GM12891 (cell line): ENCODE results near the gene PPA2. TPM values are rescaled to one million over a fixed set of nuclear protein-coding genes. Genes with fewer than 3 reads are reported as not detected.

ENCODE experiments used
- DNase-seq: peaks from one replicate; pipeline ENCODE4 v3.0.0; 2011; ENCODE audit warnings: low spot score; ENCODE audit not compliant: insufficient read length
- FAIRE-seq: peaks from 2 replicates; lab custom pipeline; 2011; peaks lifted over from hg19 to GRCh38; lab: Jason Lieb, UNC
- PAX5 ChIP-seq: IDR thresholded peaks from 2 replicates; pipeline ENCODE4 v1.6.1; 2011; ENCODE audit warnings: low read length, moderate library complexity, mild to moderate bottlenecking; ENCODE audit not compliant: insufficient read depth, severe bottlenecking
- POLR2A ChIP-seq: IDR thresholded peaks from 2 replicates; pipeline ENCODE4 v1.6.1; 2011; ENCODE audit warnings: low read depth, low read length, control low read depth
- POLR2AphosphoS5 ChIP-seq: IDR thresholded peaks from 2 replicates; pipeline ENCODE4 v1.6.1; 2011; ENCODE audit warnings: low read depth, low read length, control low read depth
- POU2F2 ChIP-seq: IDR thresholded peaks from 2 replicates; pipeline ENCODE4 v1.6.1; 2011; ENCODE audit warnings: low read depth, mild to moderate bottlenecking, control low read depth, low read length, moderate library complexity
- SPI1 ChIP-seq: IDR thresholded peaks from 2 replicates; pipeline ENCODE4 v1.6.1; 2011; ENCODE audit warnings: low read depth, low read length, control low read depth
- TAF1 ChIP-seq: IDR thresholded peaks from 2 replicates; pipeline ENCODE4 v1.6.1; 2011; ENCODE audit warnings: low read depth, low read length, control low read depth
- polyA plus RNA-seq: library from polyadenylated mRNA; unstranded; fragments of >200 nt; gene quantifications from one replicate; pipeline ENCODE4 v1.2.1, GENCODE V29; 2012; ENCODE audit warnings: low read depth, missing spikeins, inconsistent platforms; ENCODE audit not compliant: missing spikeins

Gene PPA2
- polyA plus RNA-seq, result 101 TPM

- peak; percentile 97 for FAIRE-seq
- DNase-seq, result peak; percentile 31
- TF ChIP-seq SPI1 (no peak), PAX5 (peak; percentile 39), POLR2AphosphoS5 (peak; percentile 71; the same call in 1 of the 2 replicates), TAF1 (peak; percentile 61), POU2F2 (no peak; the same call in 1 of the 2 replicates), POLR2A (peak; percentile 71)
Observed at GRCh38 chr4:105473324-105474098, at the start of gene PPA2. TSS of gene PPA2 (minus strand) at chr4:105474062. CDS start at chr4:105474050, 12 bp downstream.

GRCh38 chr4:105520819-105521790 is 47.2 kb upstream of the PPA2 start:
- FAIRE-seq, result peak; percentile 63
- peak; percentile 22 for DNase-seq
- no peak for TF ChIP-seq POLR2A
- TF ChIP-seq SPI1, result no peak
- no peak for TF ChIP-seq PAX5
- TF ChIP-seq TAF1, result no peak
- TF ChIP-seq POLR2AphosphoS5, result no peak
- no peak for TF ChIP-seq POU2F2

GRCh38 chr4:105510245-105510644 is 36.4 kb upstream of the PPA2 start:
- peak; percentile 13 for FAIRE-seq
- DNase-seq, result no peak
- no peak for TF ChIP-seq POU2F2
- TF ChIP-seq TAF1, result no peak
- no peak for TF ChIP-seq POLR2AphosphoS5
- no peak for TF ChIP-seq POLR2A
- TF ChIP-seq SPI1, result no peak
- TF ChIP-seq PAX5, result no peak

GRCh38 chr4:105509714-105510113 is 35.9 kb upstream of the PPA2 start:
- no peak for DNase-seq
- TF ChIP-seq SPI1 (no peak), POLR2AphosphoS5 (no peak), TAF1 (no peak), PAX5 (no peak), POLR2A (no peak), POU2F2 (no peak)
- no peak for FAIRE-seq

GRCh38 chr4:105509291-105509690 is 35.4 kb upstream of the PPA2 start:
- DNase-seq (peak; percentile 4), FAIRE-seq (no peak)
- TF ChIP-seq TAF1 (no peak), SPI1 (peak; percentile 97)

GRCh38 chr4:105504744-105505143 is 30.9 kb upstream of the PPA2 start:
- FAIRE-seq (no peak), DNase-seq (no peak)
- TF ChIP-seq PAX5 (no peak), POLR2A (no peak)

GRCh38 chr4:105503484-105503883 is 29.6 kb upstream of the PPA2 start:
- DNase-seq (no peak), FAIRE-seq (no peak)
- TF ChIP-seq TAF1 (no peak), POU2F2 (no peak), PAX5 (no peak), POLR2A (no peak), SPI1 (no peak), POLR2AphosphoS5 (no peak)

- TF ChIP-seq POLR2AphosphoS5, result no peak
- no peak for TF ChIP-seq PAX5
- TF ChIP-seq POLR2A, result no peak
- TF ChIP-seq TAF1, result no peak
- no peak for TF ChIP-seq POU2F2
- no peak for TF ChIP-seq SPI1
- FAIRE-seq (no peak), DNase-seq (no peak)
Observed at GRCh38 chr4:105496899-105497298, 23.0 kb upstream of the PPA2 start.

GRCh38 chr4:105495667-105496066 is 21.8 kb upstream of the PPA2 start:
- FAIRE-seq, result no peak
- TF ChIP-seq PAX5 (no peak), TAF1 (no peak), POLR2AphosphoS5 (no peak), POU2F2 (no peak), POLR2A (no peak), SPI1 (no peak)
- no peak for DNase-seq
